A673 (cell line): ENCODE measurements around the gene LIX1.

Experiments
- EZH2 ChIP-seq: fragments of 200-600 bp; sonication (generic); IDR thresholded peaks from 2 replicates; pipeline ENCODE4 v1.6.1; 2017; ENCODE audit warnings: borderline replicate concordance, low read depth, mild to moderate bottlenecking, mixed read lengths, antibody characterized with exemption, low read length; ENCODE audit not compliant: poor library complexity, severe bottlenecking
- TF ChIP-seq, protein P1 (sequence below): fragments of 300-800, 200-600 bp; sonication (generic); conservative IDR thresholded peaks from 2 replicates; pipeline ENCODE4 v1.5.1; 2017; ENCODE audit warnings: low read depth, mild to moderate bottlenecking, antibody characterized with exemption, low read length, moderate library complexity, mixed read lengths

- TF ChIP-seq, protein P1, sequence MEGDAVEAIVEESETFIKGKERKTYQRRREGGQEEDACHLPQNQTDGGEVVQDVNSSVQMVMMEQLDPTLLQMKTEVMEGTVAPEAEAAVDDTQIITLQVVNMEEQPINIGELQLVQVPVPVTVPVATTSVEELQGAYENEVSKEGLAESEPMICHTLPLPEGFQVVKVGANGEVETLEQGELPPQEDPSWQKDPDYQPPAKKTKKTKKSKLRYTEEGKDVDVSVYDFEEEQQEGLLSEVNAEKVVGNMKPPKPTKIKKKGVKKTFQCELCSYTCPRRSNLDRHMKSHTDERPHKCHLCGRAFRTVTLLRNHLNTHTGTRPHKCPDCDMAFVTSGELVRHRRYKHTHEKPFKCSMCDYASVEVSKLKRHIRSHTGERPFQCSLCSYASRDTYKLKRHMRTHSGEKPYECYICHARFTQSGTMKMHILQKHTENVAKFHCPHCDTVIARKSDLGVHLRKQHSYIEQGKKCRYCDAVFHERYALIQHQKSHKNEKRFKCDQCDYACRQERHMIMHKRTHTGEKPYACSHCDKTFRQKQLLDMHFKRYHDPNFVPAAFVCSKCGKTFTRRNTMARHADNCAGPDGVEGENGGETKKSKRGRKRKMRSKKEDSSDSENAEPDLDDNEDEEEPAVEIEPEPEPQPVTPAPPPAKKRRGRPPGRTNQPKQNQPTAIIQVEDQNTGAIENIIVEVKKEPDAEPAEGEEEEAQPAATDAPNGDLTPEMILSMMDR = no peak
- no peak for TF ChIP-seq EZH2
These were observed 86.1 kb downstream of the LIX1 start for GRCh38 chr5:97056263-97056662.
